HG03097 (cell line): ENCODE measurements around the gene RBM6.
"Not testable (repeated sequence)": the region's sequence is repeated elsewhere in the genome, so short reads cannot be mapped to it uniquely, and the experiment has no call there.

Experiments used
- ATAC-seq: cut with Tn5 transposase; IDR thresholded peaks from one replicate; pipeline ENCODE4 v1.9.1; 2021; ENCODE audit not compliant: unreplicated experiment, low FRiP score

Gene RBM6

DNA sequence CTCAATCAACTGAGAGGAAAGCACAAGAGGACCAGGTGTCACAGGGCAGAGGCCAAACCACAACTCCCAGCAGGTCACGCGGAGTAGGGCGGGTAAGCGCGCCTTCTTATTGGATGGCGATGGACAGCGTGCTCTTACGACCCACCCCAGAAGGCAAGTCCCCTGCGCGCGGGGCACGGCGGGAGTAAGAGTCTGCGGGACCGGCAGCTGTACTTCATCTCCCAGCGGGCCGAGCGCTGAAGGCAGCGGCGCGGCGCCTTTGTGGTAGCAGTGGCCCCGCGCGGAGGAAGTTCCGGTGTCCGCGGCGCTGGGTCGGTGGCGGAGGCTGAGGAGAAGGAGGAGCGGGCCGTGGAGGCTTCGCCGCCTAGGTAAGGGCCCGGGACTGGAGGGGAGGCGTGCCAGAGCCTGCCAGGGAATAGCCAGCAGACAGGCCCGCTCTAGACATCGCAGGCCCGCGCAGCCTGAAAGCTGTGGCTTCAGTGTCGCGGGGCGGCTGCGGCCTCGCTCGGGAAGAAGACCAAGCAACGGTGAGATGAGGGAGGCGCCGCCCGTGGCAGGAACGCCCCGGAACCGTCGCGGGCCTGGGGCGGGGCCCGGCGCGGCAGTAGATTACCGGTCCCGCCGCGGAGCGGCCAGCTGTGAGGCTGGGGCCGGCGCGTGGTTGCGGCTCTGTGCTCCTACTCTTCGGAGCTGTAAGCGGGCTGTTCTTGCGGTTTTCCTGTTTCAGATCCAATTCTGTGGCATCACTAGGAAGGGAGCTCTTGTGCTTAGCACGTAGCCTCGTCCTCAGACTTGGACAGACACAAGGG is at the start of gene RBM6:
Gene RBM6, plus strand, starts transcription at position 293 of the 809 bp plus-strand sequence. CDS start 22,492 bp downstream, outside the sequence.
- ATAC-seq, result peak; percentile 91

- no peak for ATAC-seq
Observed at GRCh38 chr3:49895791-49896190, 44.2 kb upstream of the RBM6 start.

GRCh38 chr3:49896345-49896744 is 43.6 kb upstream of the RBM6 start:
- ATAC-seq, result no peak

GRCh38 chr3:49898991-49899390 is 41.0 kb upstream of the RBM6 start:
- no peak for ATAC-seq

DNA sequence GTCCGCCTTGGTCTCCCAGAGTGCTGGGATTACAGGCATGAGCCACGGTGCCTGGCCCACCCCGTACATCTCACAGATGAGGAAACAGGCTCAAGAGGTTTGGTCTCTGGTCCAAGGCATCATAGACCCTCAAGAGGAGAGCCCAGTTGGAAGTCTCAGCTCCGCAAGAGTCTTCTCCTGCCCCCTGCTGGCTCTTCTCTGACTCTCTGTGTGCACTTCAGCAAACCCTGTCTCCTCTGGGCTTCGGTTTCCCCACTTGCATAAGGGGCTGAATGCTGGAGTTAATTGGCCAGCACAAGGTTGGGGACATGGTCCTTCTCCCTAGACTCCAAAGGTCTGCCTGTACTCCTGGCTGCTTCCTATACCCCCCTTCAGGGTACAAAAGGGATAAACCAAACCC is 40.1 kb upstream of the RBM6 start:
- no peak for ATAC-seq

- no peak for ATAC-seq
Observed at GRCh38 chr3:49900491-49901153, 39.3 kb upstream of the RBM6 start.

GRCh38 chr3:49901366-49902339 is 38.3 kb upstream of the RBM6 start:
- no peak for ATAC-seq

DNA sequence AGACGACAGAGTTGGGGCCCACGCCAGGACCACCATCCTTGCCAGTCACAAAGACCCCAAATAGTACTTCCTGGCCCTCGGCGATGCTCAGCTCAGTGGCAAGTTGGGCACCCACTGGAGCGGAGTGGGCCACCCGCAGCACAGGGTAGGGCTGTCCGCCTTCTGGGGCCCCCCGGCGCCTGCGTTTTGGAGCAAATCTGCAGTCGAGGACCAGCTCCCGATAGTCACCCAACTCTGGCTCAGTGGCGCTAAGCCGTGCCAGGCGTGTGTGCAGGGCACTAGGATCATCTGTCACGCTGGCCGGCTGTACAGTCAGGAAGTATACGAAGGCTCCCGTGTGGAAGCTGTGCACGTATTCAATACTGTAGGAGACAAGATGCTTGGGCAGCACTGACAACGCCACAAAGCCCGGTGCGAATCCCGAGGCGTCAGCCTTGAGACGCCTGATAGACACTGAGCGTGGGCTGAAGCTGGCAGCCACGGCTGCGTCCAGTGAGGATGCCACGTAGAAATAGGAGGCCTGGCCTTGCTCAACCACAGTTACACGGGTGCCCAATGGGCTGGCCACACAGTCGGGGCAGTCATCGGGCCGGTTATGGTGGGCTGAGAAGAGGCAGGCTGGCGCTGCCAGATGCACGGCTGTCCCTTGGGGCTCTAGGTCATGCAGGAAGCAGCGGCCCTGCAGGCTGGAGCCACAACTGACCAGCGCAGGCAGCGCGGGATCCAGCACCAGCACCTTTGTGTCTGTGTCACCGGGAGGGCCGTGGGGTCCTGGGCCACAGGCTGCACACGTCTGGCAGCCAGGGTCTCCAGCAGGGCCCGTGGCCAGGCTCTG is 37.2 kb upstream of the RBM6 start:
- no peak for ATAC-seq

DNA sequence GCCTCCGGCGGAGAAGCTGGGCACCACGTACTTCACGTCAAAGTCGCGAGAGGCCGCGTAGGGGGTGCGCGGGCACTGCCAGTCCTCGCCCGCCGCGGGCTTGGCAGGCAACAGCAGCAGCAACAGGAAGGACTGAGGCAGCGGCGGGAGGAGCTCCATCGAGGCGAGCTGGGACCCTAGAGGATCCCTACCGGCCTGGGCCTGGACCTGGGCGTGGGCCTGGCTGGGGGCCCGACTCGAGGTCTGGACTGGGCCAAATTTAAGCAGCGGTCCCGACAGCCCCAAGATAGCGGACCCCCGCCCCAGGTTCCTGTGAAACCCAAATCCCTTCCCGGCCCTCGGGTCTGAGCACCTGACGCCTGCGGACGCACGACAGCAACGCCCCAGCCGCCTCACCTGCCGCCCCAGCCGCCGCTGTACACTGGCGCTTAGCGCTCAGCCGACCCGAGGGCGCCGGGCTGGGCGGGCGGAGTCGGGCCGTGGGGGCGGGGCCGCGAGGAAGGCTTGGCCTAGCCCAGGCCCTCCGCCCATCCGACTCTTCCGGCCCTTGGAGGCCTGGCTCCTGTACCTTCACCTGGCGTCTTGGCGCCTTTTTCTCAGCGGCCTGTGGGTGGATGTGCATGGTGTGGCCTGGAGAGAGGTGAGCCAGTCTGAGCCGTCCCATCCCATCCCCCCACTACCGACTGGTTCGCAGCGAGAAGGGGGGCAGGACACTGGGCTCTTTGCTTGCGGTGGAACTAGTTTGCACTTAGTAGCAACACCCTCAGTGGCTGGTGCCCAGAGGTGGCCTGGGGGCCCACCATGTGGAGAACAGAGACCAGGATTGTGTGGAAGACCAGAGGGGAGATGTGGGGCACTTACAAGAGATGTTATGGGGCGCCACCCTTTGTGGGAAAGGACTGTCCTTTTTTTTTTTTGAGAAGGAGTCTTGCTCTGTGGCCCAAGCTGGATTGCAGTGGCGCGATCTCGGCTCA is 36.2 kb upstream of the RBM6 start, which contains the start of gene MST1R:
Gene MST1R, minus strand, starts transcription at position 423 of the 974 bp plus-strand sequence. Its CDS starts 264 bp downstream, at position 159.
- ATAC-seq, result peak; percentile 46

DNA sequence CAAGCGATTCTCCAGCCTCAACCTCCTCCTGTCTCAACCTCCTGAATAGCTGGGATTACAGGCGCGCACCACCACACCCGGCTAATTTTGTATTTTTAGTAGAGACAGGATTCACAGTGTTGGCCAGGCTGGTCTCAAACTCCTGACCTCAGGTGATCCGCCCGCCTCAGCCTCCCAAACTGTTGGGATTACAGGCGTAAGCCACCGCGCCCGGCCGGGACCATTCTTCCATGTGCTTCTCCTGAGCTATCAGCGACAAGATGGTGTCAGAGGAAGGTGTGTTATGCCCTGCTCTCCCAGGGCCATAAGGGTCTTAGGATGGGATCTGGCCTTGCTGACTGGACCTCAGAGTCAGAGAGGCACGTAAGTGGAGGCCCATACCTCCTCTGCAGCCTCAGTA is 35.5 kb upstream of the RBM6 start:
- not testable (repeated sequence) for ATAC-seq

- no peak for ATAC-seq
Observed at GRCh38 chr3:49906073-49906743, 33.7 kb upstream of the RBM6 start.

DNA sequence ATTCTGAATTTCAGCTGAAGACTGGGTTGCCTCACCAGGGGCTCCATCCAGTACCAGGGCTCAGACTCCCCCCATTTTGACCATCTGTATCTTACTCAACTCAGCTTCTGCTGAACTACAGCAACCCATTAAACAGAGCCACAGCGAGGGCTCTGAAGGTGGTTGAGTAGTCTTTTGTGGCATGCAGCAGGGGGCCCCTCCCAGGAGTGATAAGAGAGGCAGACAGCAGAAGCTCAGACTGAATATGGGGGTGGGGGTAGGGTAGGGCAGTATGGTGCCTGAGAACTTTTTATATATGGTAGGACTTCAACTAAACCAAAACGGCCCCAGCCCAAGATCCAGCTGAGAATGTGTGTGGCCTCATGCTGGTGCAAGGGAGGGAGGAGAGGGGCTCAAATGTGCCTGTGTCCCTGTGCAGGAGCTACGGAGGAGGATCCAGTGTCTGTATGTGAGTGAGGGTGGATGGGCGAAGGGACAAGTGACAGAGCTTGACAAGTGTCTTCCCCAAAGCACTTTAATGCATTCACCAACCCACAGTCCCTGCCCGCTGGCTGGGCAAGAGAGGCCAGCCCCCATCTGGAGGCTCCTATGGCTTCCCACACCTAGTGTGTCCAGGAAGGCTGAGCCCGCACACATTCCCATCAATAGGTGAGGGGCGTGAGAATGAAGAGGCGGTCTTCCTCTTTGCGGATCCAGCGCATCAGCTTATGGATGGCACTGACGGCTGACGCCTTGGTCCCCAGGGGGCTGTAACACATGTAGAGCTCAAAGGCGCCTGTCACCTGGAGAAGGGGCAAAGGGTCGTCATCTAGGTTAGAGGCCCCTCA is 31.4 kb upstream of the RBM6 start:
- ATAC-seq, result no peak

- no peak for ATAC-seq
Observed at GRCh38 chr3:49910409-49911123, 29.4 kb upstream of the RBM6 start.

DNA sequence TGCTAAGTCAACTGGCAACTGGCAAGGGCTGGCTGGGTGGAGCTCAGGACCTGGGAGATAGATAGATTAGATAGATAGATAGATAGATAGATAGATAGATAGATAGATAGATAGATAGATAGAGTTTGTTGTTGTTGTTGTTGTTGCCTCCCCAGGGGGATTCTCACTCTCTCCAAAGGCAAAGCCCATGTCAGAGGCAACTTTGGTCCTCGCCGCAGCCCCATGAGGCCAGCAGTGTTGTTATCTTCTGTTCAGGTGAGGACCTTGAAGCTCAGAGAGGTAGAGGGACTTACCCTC is 28.9 kb upstream of the RBM6 start:
- no peak for ATAC-seq

GRCh38 chr3:49911611-49912010 is 28.3 kb upstream of the RBM6 start:
- no peak for ATAC-seq

DNA sequence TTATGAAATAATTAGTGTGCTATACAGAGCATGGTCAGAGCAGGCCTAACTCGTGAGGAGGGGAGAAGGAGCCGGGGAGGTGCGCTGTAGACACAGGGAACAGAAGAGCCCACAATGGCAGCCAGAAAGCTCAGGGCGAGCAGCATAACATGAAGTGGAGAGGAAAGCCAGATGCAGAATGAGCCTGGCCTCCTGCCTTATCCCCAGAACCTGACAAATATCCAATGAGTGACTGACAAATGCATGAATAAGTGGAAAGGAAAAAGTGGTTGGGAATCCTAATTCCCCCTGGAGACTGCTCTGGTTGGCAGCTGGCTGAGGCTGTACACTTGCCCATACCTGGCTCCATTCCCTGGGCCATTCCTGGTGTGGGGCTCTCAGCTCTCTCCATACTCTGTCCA is 27.1 kb upstream of the RBM6 start:
- ATAC-seq, result no peak

GRCh38 chr3:49914906-49915305 is 25.0 kb upstream of the RBM6 start:
- no peak for ATAC-seq
